PFSK-1 (cell line): ENCODE results near the gene SNRNP48.

ENCODE experiments used
- FOXP2 ChIP-seq: optimal IDR thresholded peaks from 2 replicates; pipeline ENCODE3; 2011; ENCODE audit warnings: borderline replicate concordance, control low read depth, inconsistent platforms; ENCODE audit not compliant: insufficient read depth; ENCODE audit errors: extremely low read length, extremely low read depth
- POLR2AphosphoS5 ChIP-seq: IDR thresholded peaks from 2 replicates; pipeline ENCODE4 v1.6.1; 2012; ENCODE audit warnings: low read depth, mild to moderate bottlenecking, control low read depth, low read length, moderate library complexity
- REST ChIP-seq, 2 experiments: IDR thresholded peaks; 2 replicates each; pipeline versions ENCODE4 v1.6.1 to v1.8.0; 2011 to 2012; ENCODE audit warnings: low read depth in 2 of 2, low read length in 2 of 2, control low read depth in 1 of 2, inconsistent platforms in 1 of 2, mild to moderate bottlenecking in 1 of 2, moderate library complexity in 1 of 2; ENCODE audit not compliant: insufficient read depth in 1 of 2
- SIN3A ChIP-seq: IDR thresholded peaks from 2 replicates; pipeline ENCODE4 v1.6.1; 2012; ENCODE audit warnings: mild to moderate bottlenecking, low read length, moderate library complexity, borderline replicate concordance; ENCODE audit not compliant: insufficient read depth
- TAF1 ChIP-seq: IDR thresholded peaks from 2 replicates; pipeline ENCODE4 v1.6.1; 2012; ENCODE audit warnings: low read length, control low read depth, borderline replicate concordance; ENCODE audit not compliant: insufficient read depth

The SNRNP48 gene

DNA sequence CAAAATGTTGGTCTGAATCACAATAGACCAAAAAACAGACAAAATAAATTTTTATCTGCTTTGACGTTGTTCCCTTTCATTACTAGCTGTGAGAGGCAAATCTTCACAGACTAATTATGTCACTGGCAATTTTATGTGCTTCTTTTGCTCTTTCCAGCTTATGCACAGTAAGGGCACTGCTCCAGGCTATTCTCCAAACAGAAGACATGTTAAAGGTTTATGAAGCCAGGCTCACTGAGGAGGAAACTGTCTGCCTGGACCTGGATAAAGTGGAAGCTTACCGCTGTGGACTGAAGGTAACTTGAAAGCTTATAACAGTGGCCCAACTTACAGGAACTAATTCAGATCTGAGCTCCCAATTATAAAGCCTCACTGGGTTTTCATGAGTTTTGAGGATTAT is 15.5 kb upstream of the SNRNP48 start:
- TF ChIP-seq SIN3A = no peak
- TF ChIP-seq REST (IDR thresholded peaks at IDR 0.05; ENCODE audit: insufficient read depth in 1 of 2, low read depth in 2 of 2, low read length in 2 of 2) = no peak
- no peak for TF ChIP-seq TAF1
- no peak for TF ChIP-seq POLR2AphosphoS5
- no peak for TF ChIP-seq FOXP2

DNA sequence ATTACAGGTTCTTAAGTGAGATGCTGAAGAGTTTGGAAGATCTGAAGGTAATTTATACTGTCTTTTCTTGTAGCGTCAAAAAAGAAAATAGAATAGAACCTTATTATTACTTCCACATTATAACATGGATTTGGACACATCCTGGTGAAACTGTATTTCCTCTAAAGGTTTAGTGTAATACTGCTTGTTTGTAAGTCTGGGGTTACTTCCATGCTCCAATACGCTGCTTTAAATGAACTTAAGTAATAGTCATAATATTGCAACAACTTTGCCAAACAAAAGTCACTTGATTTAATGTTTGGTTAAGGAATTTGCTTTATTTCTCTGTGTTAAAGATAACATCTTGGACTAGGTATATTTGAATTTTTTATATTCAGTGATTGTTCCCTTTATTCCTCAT is 11.5 kb upstream of the SNRNP48 start:
- TF ChIP-seq SIN3A (no peak), FOXP2 (no peak), REST (IDR thresholded peaks at IDR 0.05; ENCODE audit: insufficient read depth in 1 of 2, low read depth in 2 of 2, low read length in 2 of 2) (no peak), POLR2AphosphoS5 (no peak), TAF1 (no peak)

- no peak for TF ChIP-seq SIN3A
- TF ChIP-seq FOXP2 = no peak
- TF ChIP-seq TAF1 = no peak
These were observed 11.1 kb upstream of the SNRNP48 start for GRCh38 chr6:7578931-7579330.

DNA sequence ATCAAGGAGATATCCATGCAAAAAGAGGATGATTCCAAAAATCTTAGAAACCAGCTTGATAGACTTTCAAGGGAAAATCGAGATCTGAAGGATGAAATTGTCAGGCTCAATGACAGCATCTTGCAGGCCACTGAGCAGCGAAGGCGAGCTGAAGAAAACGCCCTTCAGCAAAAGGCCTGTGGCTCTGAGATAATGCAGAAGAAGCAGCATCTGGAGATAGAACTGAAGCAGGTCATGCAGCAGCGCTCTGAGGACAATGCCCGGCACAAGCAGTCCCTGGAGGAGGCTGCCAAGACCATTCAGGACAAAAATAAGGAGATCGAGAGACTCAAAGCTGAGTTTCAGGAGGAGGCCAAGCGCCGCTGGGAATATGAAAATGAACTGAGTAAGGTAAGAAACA is 10.1 kb upstream of the SNRNP48 start:
- TF ChIP-seq POLR2AphosphoS5 (no peak), REST (IDR thresholded peaks at IDR 0.05; ENCODE audit: insufficient read depth in 1 of 2, low read depth in 2 of 2, low read length in 2 of 2) (no peak), FOXP2 (no peak), SIN3A (no peak), TAF1 (no peak)

DNA sequence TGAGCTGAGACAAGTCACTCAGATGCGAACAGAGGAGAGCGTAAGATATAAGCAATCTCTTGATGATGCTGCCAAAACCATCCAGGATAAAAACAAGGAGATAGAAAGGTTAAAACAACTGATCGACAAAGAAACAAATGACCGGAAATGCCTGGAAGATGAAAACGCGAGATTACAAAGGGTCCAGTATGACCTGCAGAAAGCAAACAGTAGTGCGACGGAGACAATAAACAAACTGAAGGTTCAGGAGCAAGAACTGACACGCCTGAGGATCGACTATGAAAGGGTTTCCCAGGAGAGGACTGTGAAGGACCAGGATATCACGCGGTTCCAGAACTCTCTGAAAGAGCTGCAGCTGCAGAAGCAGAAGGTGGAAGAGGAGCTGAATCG is 9.5 kb upstream of the SNRNP48 start:
- TF ChIP-seq TAF1 (no peak), FOXP2 (no peak), SIN3A (no peak), REST (IDR thresholded peaks at IDR 0.05; ENCODE audit: insufficient read depth in 1 of 2, low read depth in 2 of 2, low read length in 2 of 2) (no peak), POLR2AphosphoS5 (no peak)
